ENCODE results near the gene PCGF3. TPM values are rescaled to one million over a fixed set of nuclear protein-coding genes. Genes with fewer than 3 reads are reported as not detected.

PCGF3 gene
- total and polyA plus RNA-seq, 2 donors from 2014 or later, result 21.7 to 59.6 TPM

DNA sequence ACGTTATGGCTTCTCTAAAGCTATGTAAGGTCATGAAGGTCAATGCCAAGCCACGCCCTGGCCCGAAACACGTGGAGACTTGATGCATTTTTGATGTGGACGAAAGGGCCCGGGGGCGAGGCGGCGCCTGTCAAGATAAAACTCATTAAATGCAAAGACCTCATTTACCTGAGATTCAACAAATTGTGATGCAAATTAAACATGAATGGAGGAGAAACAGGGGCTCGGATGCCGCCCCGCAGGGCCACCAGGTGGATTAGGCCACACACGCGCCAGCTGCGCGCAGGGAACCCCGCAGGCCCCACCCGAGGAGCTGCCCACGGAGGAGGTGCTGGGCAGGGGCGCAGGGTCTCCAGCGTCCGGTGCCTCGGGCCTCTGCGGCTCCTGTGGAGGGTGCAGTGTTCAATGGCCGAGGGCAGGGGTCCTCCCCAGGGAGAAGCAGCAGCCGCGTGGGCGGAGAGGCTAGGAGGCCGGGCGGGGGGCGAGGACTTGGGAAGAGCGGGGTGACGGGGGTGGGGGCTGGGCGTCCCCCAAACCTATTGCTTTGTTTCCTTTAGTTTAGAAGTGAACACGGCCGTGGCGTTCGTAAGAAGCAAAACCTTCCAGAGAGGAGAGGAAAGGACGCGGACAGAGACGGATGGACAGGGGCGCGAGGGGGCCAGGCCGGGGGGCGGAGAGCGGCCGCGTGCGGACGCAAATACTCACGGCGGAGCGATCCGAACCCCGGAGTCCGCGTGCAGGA, 79.9 kb downstream of the PCGF3 start:
- Histone ChIP-seq H3K4me1 (ENCODE audit: control insufficient read depth in 2 of 3, insufficient read depth in 2 of 3, low read depth in 1 of 3, low read length in 3 of 3) (peaks cover 0 to 10% (median 3%) of the 10 kb centered on the region in 3 donors), H3K27ac (ENCODE audit: low read depth in 2 of 2, low read length in 2 of 2) (no peak overlapping the region), H3K4me3 (ENCODE audit: low read length in 3 of 3) (no peak overlapping the region), H3K36me3 (ENCODE audit: control insufficient read depth in 2 of 3, insufficient read depth in 3 of 3, low read length in 3 of 3) (no peaks in the 10 kb centered on the region), H3K9ac (ENCODE audit: low read length in 3 of 3) (no peak overlapping the region), H3K9me3 (ENCODE audit: control insufficient read depth in 2 of 3, insufficient read depth in 1 of 3, low read length in 3 of 3) (no peaks in the 10 kb centered on the region), H3K27me3 (ENCODE audit: control insufficient read depth, insufficient read depth, low read length) (peaks cover 2% of the 10 kb centered on the region)
- no peak for FAIRE-seq
- DNase-seq, result peak in 4 of 5 donors; percentile 24 to 75 (median 60)
- intact Hi-C loops (cut with DNase I), result no loop called here
- TF ChIP-seq, protein P1, sequence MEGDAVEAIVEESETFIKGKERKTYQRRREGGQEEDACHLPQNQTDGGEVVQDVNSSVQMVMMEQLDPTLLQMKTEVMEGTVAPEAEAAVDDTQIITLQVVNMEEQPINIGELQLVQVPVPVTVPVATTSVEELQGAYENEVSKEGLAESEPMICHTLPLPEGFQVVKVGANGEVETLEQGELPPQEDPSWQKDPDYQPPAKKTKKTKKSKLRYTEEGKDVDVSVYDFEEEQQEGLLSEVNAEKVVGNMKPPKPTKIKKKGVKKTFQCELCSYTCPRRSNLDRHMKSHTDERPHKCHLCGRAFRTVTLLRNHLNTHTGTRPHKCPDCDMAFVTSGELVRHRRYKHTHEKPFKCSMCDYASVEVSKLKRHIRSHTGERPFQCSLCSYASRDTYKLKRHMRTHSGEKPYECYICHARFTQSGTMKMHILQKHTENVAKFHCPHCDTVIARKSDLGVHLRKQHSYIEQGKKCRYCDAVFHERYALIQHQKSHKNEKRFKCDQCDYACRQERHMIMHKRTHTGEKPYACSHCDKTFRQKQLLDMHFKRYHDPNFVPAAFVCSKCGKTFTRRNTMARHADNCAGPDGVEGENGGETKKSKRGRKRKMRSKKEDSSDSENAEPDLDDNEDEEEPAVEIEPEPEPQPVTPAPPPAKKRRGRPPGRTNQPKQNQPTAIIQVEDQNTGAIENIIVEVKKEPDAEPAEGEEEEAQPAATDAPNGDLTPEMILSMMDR (IDR thresholded peaks at IDR 0.05; ENCODE audit: borderline replicate concordance, extremely low read depth, insufficient read depth), result no peak

DNA sequence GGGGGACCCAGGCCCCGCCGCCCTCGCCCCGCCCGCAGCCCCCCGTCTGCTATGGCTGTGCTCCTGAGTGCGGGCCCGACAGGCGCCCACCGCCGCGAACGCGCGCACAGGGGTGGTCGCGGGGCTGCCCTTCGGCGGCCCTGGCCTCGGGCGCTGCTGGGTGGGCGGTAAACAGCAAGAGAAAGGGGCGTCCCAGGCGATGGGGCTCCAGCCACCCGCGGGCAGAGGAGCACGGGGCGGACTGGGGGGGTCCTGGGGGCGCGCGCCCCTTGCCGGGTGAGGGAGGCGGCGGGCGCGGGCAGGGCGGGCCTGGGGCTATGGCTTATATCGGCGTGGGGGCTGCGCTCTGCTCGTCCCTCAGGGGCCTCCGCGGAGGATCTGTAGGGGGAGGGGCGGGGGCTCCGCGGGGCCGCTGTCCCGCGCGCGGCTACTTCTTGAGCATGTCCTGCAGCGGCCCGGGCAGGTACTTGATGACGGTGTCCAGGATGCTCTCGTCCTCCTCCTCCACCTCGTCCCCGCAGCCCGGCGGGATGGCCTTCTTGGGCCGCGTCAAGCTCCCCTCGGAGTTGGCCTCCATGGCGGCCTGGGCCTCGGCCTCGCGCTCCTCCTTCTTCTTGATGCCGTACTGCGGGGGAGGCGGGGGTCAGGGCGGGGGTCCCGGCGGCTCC, 80.6 kb downstream of the PCGF3 start:
- TF ChIP-seq, protein P1 (IDR thresholded peaks at IDR 0.05; ENCODE audit: borderline replicate concordance, extremely low read depth, insufficient read depth), result no peak
- FAIRE-seq, result no peak
- no peak overlapping the region for H3K27ac ChIP-seq (ENCODE audit: low read depth in 2 of 2, low read length in 2 of 2)
- H3K36me3 ChIP-seq (ENCODE audit: control insufficient read depth in 2 of 3, insufficient read depth in 3 of 3, low read length in 3 of 3), result no peaks in the 10 kb centered on the region
- H3K27me3 ChIP-seq (ENCODE audit: control insufficient read depth, insufficient read depth, low read length), result peaks cover 2% of the 10 kb centered on the region
- H3K4me1 ChIP-seq (ENCODE audit: control insufficient read depth in 2 of 3, insufficient read depth in 2 of 3, low read depth in 1 of 3, low read length in 3 of 3), result peaks cover 0 to 6% (median 0%) of the 10 kb centered on the region in 3 donors
- H3K9ac ChIP-seq (ENCODE audit: low read length in 3 of 3), result no peak overlapping the region
- intact Hi-C loops (cut with DNase I), result no loop called here
- H3K4me3 ChIP-seq (ENCODE audit: low read length in 3 of 3), result no peak overlapping the region
- H3K9me3 ChIP-seq (ENCODE audit: control insufficient read depth in 2 of 3, insufficient read depth in 1 of 3, low read length in 3 of 3), result no peaks in the 10 kb centered on the region
- peak in 2 of 5 donors; percentile 75 to 76 for DNase-seq

DNA sequence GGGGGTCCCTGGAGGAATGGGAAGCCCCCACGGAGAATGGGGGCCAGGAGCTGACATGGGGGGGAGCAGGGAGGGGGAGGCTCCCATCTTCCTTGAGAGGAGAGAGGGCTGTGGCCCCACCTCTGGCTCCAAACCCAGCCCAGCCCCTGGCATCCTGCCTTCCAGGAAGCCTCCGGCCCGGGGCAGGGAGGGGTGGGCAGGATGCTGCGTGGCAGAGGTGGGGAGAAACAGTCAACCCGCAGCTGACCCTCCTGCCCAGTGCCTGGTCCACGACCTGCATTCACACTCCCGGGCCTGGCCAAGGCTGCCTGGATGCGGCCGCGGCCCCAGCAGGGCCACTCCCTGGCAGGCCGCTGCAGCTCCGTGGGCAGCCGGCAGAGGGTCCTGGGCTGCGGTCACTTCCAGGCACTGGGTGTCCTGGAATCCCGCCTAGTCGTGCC, 81.2 kb downstream of the PCGF3 start:
- DNase-seq (peak; percentile 44 to 89 (median 53)), FAIRE-seq (no peak)
- Histone ChIP-seq H3K9me3 (ENCODE audit: control insufficient read depth in 2 of 3, insufficient read depth in 1 of 3, low read length in 3 of 3) (no peaks in the 10 kb centered on the region), H3K27me3 (ENCODE audit: control insufficient read depth, insufficient read depth, low read length) (peaks cover 2% of the 10 kb centered on the region), H3K27ac (ENCODE audit: low read depth in 2 of 2, low read length in 2 of 2) (no peak overlapping the region), H3K36me3 (ENCODE audit: control insufficient read depth in 2 of 3, insufficient read depth in 3 of 3, low read length in 3 of 3) (no peaks in the 10 kb centered on the region), H3K4me3 (ENCODE audit: low read length in 3 of 3) (no peak overlapping the region), H3K9ac (ENCODE audit: low read length in 3 of 3) (no peak overlapping the region), H3K4me1 (ENCODE audit: control insufficient read depth in 2 of 3, insufficient read depth in 2 of 3, low read depth in 1 of 3, low read length in 3 of 3) (peaks cover 0 to 6% (median 0%) of the 10 kb centered on the region in 3 donors)
- TF ChIP-seq, protein P1 (IDR thresholded peaks at IDR 0.05; ENCODE audit: borderline replicate concordance, extremely low read depth, insufficient read depth), result no peak
- intact Hi-C loops (cut with DNase I), result no loop called here

Data from kidney (tissue), 14 donors.